Measurements from ENCODE around the gene PLA2G4F.

PLA2G4F gene

DNA sequence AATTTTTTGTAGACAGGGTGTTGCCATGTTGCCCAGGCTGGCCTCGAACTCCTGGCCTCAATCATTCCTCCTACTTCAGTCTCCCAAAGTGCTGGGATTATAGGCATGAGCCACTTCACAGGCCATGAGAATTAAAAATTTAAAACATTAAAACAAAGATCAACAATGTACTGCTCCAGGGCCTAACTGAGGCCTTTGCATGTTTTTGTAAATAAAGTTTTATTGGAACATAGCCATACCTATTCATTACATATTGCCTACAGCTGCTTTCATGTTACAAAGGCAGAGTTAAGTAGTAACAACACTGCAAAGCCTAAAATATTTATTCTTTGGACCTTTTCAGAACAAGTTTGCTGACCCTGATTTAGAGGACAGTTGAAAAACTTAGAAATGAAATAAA, 42.1 kb upstream of the PLA2G4F start:
- Histone ChIP-seq H3K36me3 (peaks cover 44% of the 10 kb centered on the region), H3K9me3 (no peaks in the 10 kb centered on the region), H3K27ac (no peak overlapping the region), H3K4me3 (ENCODE audit: low read depth in 1 of 2, low read length in 1 of 2) (no peak overlapping the region), H3K27me3 (no peaks in the 10 kb centered on the region), H3K4me1 (ENCODE audit: control insufficient read depth in 1 of 2, insufficient read depth in 1 of 2, low read depth in 1 of 2, low read length in 1 of 2) (no peaks in the 10 kb centered on the region)
- TF ChIP-seq, protein P1, sequence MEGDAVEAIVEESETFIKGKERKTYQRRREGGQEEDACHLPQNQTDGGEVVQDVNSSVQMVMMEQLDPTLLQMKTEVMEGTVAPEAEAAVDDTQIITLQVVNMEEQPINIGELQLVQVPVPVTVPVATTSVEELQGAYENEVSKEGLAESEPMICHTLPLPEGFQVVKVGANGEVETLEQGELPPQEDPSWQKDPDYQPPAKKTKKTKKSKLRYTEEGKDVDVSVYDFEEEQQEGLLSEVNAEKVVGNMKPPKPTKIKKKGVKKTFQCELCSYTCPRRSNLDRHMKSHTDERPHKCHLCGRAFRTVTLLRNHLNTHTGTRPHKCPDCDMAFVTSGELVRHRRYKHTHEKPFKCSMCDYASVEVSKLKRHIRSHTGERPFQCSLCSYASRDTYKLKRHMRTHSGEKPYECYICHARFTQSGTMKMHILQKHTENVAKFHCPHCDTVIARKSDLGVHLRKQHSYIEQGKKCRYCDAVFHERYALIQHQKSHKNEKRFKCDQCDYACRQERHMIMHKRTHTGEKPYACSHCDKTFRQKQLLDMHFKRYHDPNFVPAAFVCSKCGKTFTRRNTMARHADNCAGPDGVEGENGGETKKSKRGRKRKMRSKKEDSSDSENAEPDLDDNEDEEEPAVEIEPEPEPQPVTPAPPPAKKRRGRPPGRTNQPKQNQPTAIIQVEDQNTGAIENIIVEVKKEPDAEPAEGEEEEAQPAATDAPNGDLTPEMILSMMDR (IDR thresholded peaks at IDR 0.05): no peak

DNA sequence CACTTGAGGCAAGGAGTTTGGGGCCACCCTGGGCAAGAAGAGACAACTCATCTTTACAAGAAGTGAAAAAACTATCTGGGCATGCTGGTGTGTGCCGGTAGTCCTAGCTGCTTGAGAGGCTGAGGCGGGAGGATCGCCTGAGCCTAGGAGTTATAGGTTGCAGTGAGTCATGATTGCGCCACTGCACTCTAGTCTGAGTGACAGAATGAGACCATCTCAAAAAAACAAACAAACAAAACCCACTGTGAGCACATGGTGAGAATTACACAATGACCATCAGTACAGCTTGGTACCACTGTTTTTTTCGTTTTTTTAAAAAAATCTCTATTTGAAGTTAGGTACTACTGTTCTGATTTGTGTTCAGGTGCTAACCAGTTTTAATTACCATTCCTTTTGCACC, 38.1 kb upstream of the PLA2G4F start:
- TF ChIP-seq, protein P1 (IDR thresholded peaks at IDR 0.05): no peak
- peaks cover 69% of the 10 kb centered on the region for H3K36me3 ChIP-seq

GRCh38 chr15:42193383-42193782, 36.9 kb upstream of the PLA2G4F start:
- Histone ChIP-seq H3K4me3 (ENCODE audit: low read depth in 1 of 2, low read length in 1 of 2) (no peak overlapping the region), H3K27ac (no peak overlapping the region), H3K36me3 (peaks cover 68% of the 10 kb centered on the region), H3K27me3 (no peaks in the 10 kb centered on the region), H3K4me1 (ENCODE audit: control insufficient read depth in 1 of 2, insufficient read depth in 1 of 2, low read depth in 1 of 2, low read length in 1 of 2) (no peaks in the 10 kb centered on the region), H3K9me3 (no peaks in the 10 kb centered on the region)
- TF ChIP-seq, protein P1 (IDR thresholded peaks at IDR 0.05): no peak

More for the DNA sequence above, 38.1 kb upstream of the PLA2G4F start:
- H3K27ac ChIP-seq: no peak overlapping the region
- H3K4me3 ChIP-seq (ENCODE audit: low read depth in 1 of 2, low read length in 1 of 2): no peak overlapping the region
- H3K9me3 ChIP-seq: no peaks in the 10 kb centered on the region
- H3K27me3 ChIP-seq: no peaks in the 10 kb centered on the region
- no peaks in the 10 kb centered on the region for H3K4me1 ChIP-seq (ENCODE audit: control insufficient read depth in 1 of 2, insufficient read depth in 1 of 2, low read depth in 1 of 2, low read length in 1 of 2)

DNA sequence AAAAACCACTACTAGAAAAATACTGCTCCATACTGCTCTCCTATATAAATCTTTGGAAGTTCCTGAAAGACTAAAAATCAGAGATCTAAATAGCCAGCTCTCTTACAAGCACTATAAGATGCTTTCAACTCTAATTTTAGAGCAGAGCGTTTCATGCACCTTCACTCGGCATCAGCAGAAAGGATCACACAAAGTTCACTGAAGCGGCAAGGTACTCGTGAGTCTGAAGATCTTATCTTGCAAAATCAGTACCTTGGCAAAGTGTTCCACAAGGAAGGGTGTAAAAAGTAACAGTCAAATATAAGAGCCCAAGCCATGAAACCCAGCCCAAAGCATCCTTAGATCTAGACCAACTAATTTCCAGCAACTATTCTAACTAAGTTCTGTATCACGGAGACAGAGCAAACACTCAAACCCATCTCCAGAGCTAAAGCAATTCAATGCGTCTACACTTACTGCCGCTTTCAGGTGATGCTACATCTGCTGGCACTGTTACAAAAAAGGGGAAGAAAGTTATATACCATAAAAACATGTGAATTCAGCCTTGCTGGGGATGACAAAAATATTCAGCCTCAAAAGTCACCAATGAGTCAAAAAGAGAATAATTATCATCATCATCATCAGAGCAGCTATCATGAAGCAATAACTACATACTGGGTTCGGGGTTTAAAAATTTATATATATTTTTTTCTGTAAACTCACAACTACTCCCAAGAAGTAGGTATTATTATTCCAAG, 35.3 kb upstream of the PLA2G4F start:
- Histone ChIP-seq H3K27ac (no peak overlapping the region), H3K4me1 (ENCODE audit: control insufficient read depth in 1 of 2, insufficient read depth in 1 of 2, low read depth in 1 of 2, low read length in 1 of 2) (no peaks in the 10 kb centered on the region), H3K9me3 (no peaks in the 10 kb centered on the region), H3K27me3 (no peaks in the 10 kb centered on the region), H3K36me3 (peaks cover 72% of the 10 kb centered on the region), H3K4me3 (ENCODE audit: low read depth in 1 of 2, low read length in 1 of 2) (no peak overlapping the region)
- TF ChIP-seq, protein P1 (IDR thresholded peaks at IDR 0.05): no peak

- no peaks in the 10 kb centered on the region for H3K27me3 ChIP-seq
- no peak overlapping the region for H3K4me3 ChIP-seq (ENCODE audit: low read depth in 1 of 2, low read length in 1 of 2)
- H3K9me3 ChIP-seq: no peaks in the 10 kb centered on the region
- no peaks in the 10 kb centered on the region for H3K4me1 ChIP-seq (ENCODE audit: control insufficient read depth in 1 of 2, insufficient read depth in 1 of 2, low read depth in 1 of 2, low read length in 1 of 2)
- TF ChIP-seq, protein P1 (IDR thresholded peaks at IDR 0.05): no peak
- no peak overlapping the region for H3K27ac ChIP-seq
- H3K36me3 ChIP-seq: peaks cover 86% of the 10 kb centered on the region
Observed at GRCh38 chr15:42190370-42190769, 33.9 kb upstream of the PLA2G4F start.
